Measurements from ENCODE around the gene TRRAP.

TRRAP gene

GRCh38 chr7:98997846-98998245, 119.5 kb downstream of the TRRAP start:
- in situ Hi-C loops (cut with HindIII; ENCODE audit: low sequenced_read_pairs): loop anchor here (5.0 kb wide), 1 partner anchor 76 kb away; no protein-coding TSS in a partner anchor
- no peak for TF ChIP-seq CTCF (IDR thresholded peaks at IDR 0.05; ENCODE audit: low read depth, low read length, missing control alignments)
- DNase-seq (ENCODE audit: low read depth): no peak
- no peak overlapping the region for H3K4me3 ChIP-seq (ENCODE audit: low read depth, low read length)

- no peak for TF ChIP-seq CTCF (IDR thresholded peaks at IDR 0.05; ENCODE audit: low read depth, low read length, missing control alignments)
- H3K4me3 ChIP-seq (ENCODE audit: low read depth, low read length): no peak overlapping the region
- in situ Hi-C loops (cut with HindIII; ENCODE audit: low sequenced_read_pairs): loop anchor here (5.0 kb wide), 1 partner anchor 77 kb away; no protein-coding TSS in a partner anchor
- DNase-seq (ENCODE audit: low read depth): no peak
These were observed 120.7 kb downstream of the TRRAP start for GRCh38 chr7:98998821-98999725.

GRCh38 chr7:99000196-99000903, 122.0 kb downstream of the TRRAP start:
- H3K4me3 ChIP-seq (ENCODE audit: low read depth, low read length): no peak overlapping the region
- DNase-seq (ENCODE audit: low read depth): no peak
- in situ Hi-C loops (cut with HindIII; ENCODE audit: low sequenced_read_pairs): loop anchor here (25.0 kb wide), 1 partner anchor 312 kb away; no protein-coding TSS in a partner anchor
- TF ChIP-seq CTCF (IDR thresholded peaks at IDR 0.05; ENCODE audit: low read depth, low read length, missing control alignments): no peak

- in situ Hi-C loops (cut with HindIII; ENCODE audit: low sequenced_read_pairs): loop anchor here (25.0 kb wide), 1 partner anchor 311 kb away; no protein-coding TSS in a partner anchor
- H3K4me3 ChIP-seq (ENCODE audit: low read depth, low read length): no peak overlapping the region
- no peak for TF ChIP-seq CTCF (IDR thresholded peaks at IDR 0.05; ENCODE audit: low read depth, low read length, missing control alignments)
- no peak for DNase-seq (ENCODE audit: low read depth)
These were observed 122.7 kb downstream of the TRRAP start for GRCh38 chr7:99000904-99001465.

GRCh38 chr7:99001482-99002147, 123.3 kb downstream of the TRRAP start:
- H3K4me3 ChIP-seq (ENCODE audit: low read depth, low read length): no peak overlapping the region
- DNase-seq (ENCODE audit: low read depth): peak; percentile 45
- no peak for TF ChIP-seq CTCF (IDR thresholded peaks at IDR 0.05; ENCODE audit: low read depth, low read length, missing control alignments)
- in situ Hi-C loops (cut with HindIII; ENCODE audit: low sequenced_read_pairs): loop anchor here (25.0 kb wide), 1 partner anchor 311 kb away; no protein-coding TSS in a partner anchor

All from astrocyte of the cerebellum (primary cell).